ENCODE data around the gene CIBAR2.
"Not testable (repeated sequence)": the region's sequence is repeated elsewhere in the genome, so short reads cannot be mapped to it uniquely, and the experiment has no call there.

- TF ChIP-seq TAF1 (IDR thresholded peaks at IDR 0.05; ENCODE audit: low read depth, low read length); POLR2A (IDR thresholded peaks at IDR 0.05; ENCODE audit: low read depth, low read length); POLR2AphosphoS5 (IDR thresholded peaks at IDR 0.05; ENCODE audit: low read depth, low read length); PAX5 (IDR thresholded peaks at IDR 0.05; ENCODE audit: insufficient read depth, low read length, severe bottlenecking); POU2F2 (IDR thresholded peaks at IDR 0.05; ENCODE audit: low read depth, low read length); SPI1 (IDR thresholded peaks at IDR 0.05; ENCODE audit: low read depth, low read length): not testable (repeated sequence)
Measured at GRCh38 chr16:85054321-85054720, 58.0 kb downstream of the CIBAR2 start.
